Ovary (tissue), 9 donors: ENCODE results near the gene PID1. TPM values are rescaled to one million over a fixed set of nuclear protein-coding genes. Genes with fewer than 3 reads are reported as not detected.

Experiments
- DNase-seq, 5 donors: peaks; one replicate each; pipeline ENCODE4 v3.0.0-alpha.2; 2019 to 2020
- H3K27ac ChIP-seq, 2 donors: fragments of 200-600 bp; one replicate each; pipeline versions ENCODE4 v1.5.1 to v1.8.0; 2019 to 2022
- H3K27me3 ChIP-seq: fragments of 200-600 bp; one replicate; pipeline ENCODE4 v1.8.0; 2022
- H3K36me3 ChIP-seq: fragments of 200-600 bp; sonication (generic); one replicate; pipeline ENCODE4 v1.5.1; 2019
- H3K4me1 ChIP-seq: one replicate; pipeline ENCODE4 v1.8.1; 2013; ENCODE audit warnings: mild to moderate bottlenecking, moderate library complexity; ENCODE audit not compliant: insufficient read depth
- H3K4me3 ChIP-seq: fragments of 200-600 bp; sonication (generic); one replicate; pipeline ENCODE4 v1.5.1; 2017
- H3K9me3 ChIP-seq, 2 donors: fragments of 200-600 bp in 1 of 2; sonication (generic) in 1 of 2; one replicate each; pipeline versions ENCODE4 v1.5.1 to v1.8.1; 2013 to 2019; ENCODE audit warnings: mild to moderate bottlenecking in 1 of 2, moderate library complexity in 1 of 2
- CTCF ChIP-seq, 3 donors: fragments of 450-650 bp in 2 of 3; fragments of 200-600 bp in 1 of 3; IDR thresholded peaks; one replicate each; pipeline versions ENCODE4 v1.5.1 to v1.8.0; 2016 to 2022; ENCODE audit warnings: antibody characterized with exemption in 3 of 3, mild to moderate bottlenecking in 1 of 3
- EP300 ChIP-seq: sonication (generic); formaldehyde crosslinking; IDR thresholded peaks from one replicate; pipeline ENCODE4 v1.6.1; 2017; ENCODE audit warnings: antibody characterized with exemption
- POLR2A ChIP-seq: fragments of 450-650 bp; IDR thresholded peaks from one replicate; pipeline ENCODE4 v1.6.1; 2017; ENCODE audit warnings: antibody characterized with exemption, mild to moderate bottlenecking, moderate library complexity
- WGBS, 3 donors: extraction: QIAGEN DNeasy Blood & Tissue Kit in 1 of 3; methylation state at CpG; one replicate each; pipeline versions ENCODE4 v1.1.5 to v1.1.7; 2013 to 2017; 5-methylcytosine and 5-hydroxymethylcytosine counted together
- intact Hi-C, 4 donors: fragments of 100-400 bp; cut with DNase I; formaldehyde crosslinking; loops; one replicate each; pipeline versions ENCODE4 v1.11.0 to v1.15.1; 2022 to 2023
- polyA plus RNA-seq, 2 donors: library from polyadenylated mRNA; stranded (reverse); fragments of 200-250 nt in 1 of 2; fragments of 350-450 nt in 1 of 2; fragmentation: Illumina TruSeq in 1 of 2; extraction: RNeasy Lipid Tissue Mini Kit (QIAGEN cat#74804) in 1 of 2; gene quantifications; one replicate each; pipeline ENCODE4 v1.2.3, GENCODE V29; 2013 to 2014
- total RNA-seq, 7 donors: library from RNA; depleted of rRNA in 2 of 7; stranded (reverse); fragments of >200 nt in 2 of 7; fragmentation: NEBNext Ultra II Directional in 3 of 7; extraction: Animal tissue kit (Norgen Biotek cat#: 25700) in 3 of 7; gene quantifications; one replicate each; pipeline versions ENCODE4 v1.1.0 to v1.2.4, GENCODE V29; 2016 to 2023
- donor health status: DM: no; HTN: no; CAD: no; lungs with moderate emphysema.
- donor health status: DM: no; HTN: no; CAD: no.
- donor health status: Bipolar disorder and iron deficiency.
- donor health status: DM: yes; HTN: yes; CAD: no.
- donor health status: DM: no; HTN: no; CAD: no.
- donor health status: DM: yes; HTN: yes; CAD: no.

The PID1 gene
- total and polyA plus RNA-seq, 9 donors: 19.8 to 66.1 (median 32.4) TPM

- no peak for TF ChIP-seq EP300
- no peak for TF ChIP-seq CTCF (IDR thresholded peaks at IDR 0.05)
- no peak for TF ChIP-seq POLR2A
- Histone ChIP-seq H3K9me3 (no peaks in the 10 kb centered on the region), H3K27ac (no peak overlapping the region), H3K36me3 (no peaks in the 10 kb centered on the region), H3K4me3 (no peak overlapping the region), H3K27me3 (no peaks in the 10 kb centered on the region), H3K4me1 (peaks cover 2% of the 10 kb centered on the region)
- 86 to 100% (median 88%) methylated on average over 5 of the region's 5 CpGs for WGBS, 3 donors
- no peak for DNase-seq
- intact Hi-C loops: no loop called here
Measured at GRCh38 chr2:229054311-229054710, 216.8 kb downstream of the PID1 start.

GRCh38 chr2:229051798-229052197, 219.3 kb downstream of the PID1 start:
- TF ChIP-seq CTCF (IDR thresholded peaks at IDR 0.05) (no peak), POLR2A (no peak), EP300 (no peak)
- 41 to 43% (median 41%) methylated on average over 2 of the region's 2 CpGs for WGBS, 3 donors
- Histone ChIP-seq H3K9me3 (no peaks in the 10 kb centered on the region), H3K4me3 (no peak overlapping the region), H3K27me3 (no peaks in the 10 kb centered on the region), H3K36me3 (no peaks in the 10 kb centered on the region), H3K4me1 (peaks cover 2% of the 10 kb centered on the region), H3K27ac (no peak overlapping the region)
- intact Hi-C loops: no loop called here
- DNase-seq: no peak

GRCh38 chr2:229050133-229050532, 221.0 kb downstream of the PID1 start:
- no peaks in the 10 kb centered on the region for H3K36me3 ChIP-seq
- intact Hi-C loops: no loop called here
- H3K4me3 ChIP-seq: no peak overlapping the region
- no peak for DNase-seq
- no peak for TF ChIP-seq CTCF (IDR thresholded peaks at IDR 0.05)
- no peak for TF ChIP-seq EP300
- TF ChIP-seq POLR2A: no peak
- H3K4me1 ChIP-seq: peaks cover 2% of the 10 kb centered on the region
- no peak overlapping the region for H3K27ac ChIP-seq
- H3K27me3 ChIP-seq: no peaks in the 10 kb centered on the region
- H3K9me3 ChIP-seq: no peaks in the 10 kb centered on the region
- 85 to 92% (median 89%) methylated on average over 5 of the region's 5 CpGs for WGBS, 3 donors

GRCh38 chr2:229048134-229048533, 223.0 kb downstream of the PID1 start:
- Histone ChIP-seq H3K36me3 (no peaks in the 10 kb centered on the region), H3K4me3 (no peak overlapping the region), H3K4me1 (peaks cover 2% of the 10 kb centered on the region), H3K27me3 (no peaks in the 10 kb centered on the region), H3K9me3 (no peaks in the 10 kb centered on the region), H3K27ac (no peak overlapping the region)
- intact Hi-C loops: loop anchor here in 1 of 4 donors (5.0 kb wide), 1 partner anchor 56 kb away; no protein-coding TSS in a partner anchor
- DNase-seq: no peak
- TF ChIP-seq EP300: no peak
- no peak for TF ChIP-seq CTCF (IDR thresholded peaks at IDR 0.05)
- TF ChIP-seq POLR2A: no peak
- WGBS, 3 donors: 85 to 95% (median 91%) methylated on average over 2 of the region's 2 CpGs
